AG09319 (cell line): ENCODE measurements around the gene PHF19.

Experiments
- DNase-seq: peaks from one replicate; pipeline ENCODE4 v3.0.0-alpha.2; 2010; ENCODE audit warnings: low read depth; ENCODE audit errors: extremely low read depth
- TF ChIP-seq, protein P1 (sequence below): IDR thresholded peaks from 2 replicates; pipeline ENCODE4 v1.5.1; 2011; ENCODE audit warnings: low read depth, mild to moderate bottlenecking, inconsistent platforms, low read length, moderate library complexity

PHF19 gene

DNA sequence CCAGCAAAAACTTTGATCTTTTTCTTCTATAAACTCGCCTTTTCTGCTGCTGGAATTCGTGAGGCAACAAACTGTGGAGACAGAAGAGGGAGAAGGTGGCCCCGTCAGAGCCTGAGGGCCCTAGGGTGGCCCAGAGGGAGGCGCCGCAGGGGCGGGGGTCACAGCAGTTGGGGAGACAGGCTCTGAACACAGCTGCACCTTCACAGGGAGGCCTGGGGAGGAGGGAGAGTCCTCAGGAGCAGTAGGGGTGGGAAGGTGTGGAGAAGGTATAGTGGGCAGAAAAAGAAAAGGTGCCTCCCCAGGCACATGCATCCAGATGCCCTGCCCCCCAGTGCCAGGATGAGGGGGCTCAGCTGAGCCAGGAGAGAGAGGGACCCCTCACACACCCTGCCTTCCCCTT, 15.1 kb downstream of the PHF19 start:
- DNase-seq = no peak
- TF ChIP-seq, protein P1, sequence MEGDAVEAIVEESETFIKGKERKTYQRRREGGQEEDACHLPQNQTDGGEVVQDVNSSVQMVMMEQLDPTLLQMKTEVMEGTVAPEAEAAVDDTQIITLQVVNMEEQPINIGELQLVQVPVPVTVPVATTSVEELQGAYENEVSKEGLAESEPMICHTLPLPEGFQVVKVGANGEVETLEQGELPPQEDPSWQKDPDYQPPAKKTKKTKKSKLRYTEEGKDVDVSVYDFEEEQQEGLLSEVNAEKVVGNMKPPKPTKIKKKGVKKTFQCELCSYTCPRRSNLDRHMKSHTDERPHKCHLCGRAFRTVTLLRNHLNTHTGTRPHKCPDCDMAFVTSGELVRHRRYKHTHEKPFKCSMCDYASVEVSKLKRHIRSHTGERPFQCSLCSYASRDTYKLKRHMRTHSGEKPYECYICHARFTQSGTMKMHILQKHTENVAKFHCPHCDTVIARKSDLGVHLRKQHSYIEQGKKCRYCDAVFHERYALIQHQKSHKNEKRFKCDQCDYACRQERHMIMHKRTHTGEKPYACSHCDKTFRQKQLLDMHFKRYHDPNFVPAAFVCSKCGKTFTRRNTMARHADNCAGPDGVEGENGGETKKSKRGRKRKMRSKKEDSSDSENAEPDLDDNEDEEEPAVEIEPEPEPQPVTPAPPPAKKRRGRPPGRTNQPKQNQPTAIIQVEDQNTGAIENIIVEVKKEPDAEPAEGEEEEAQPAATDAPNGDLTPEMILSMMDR = no peak

GRCh38 chr9:120860083-120860482, 16.9 kb downstream of the PHF19 start:
- TF ChIP-seq, protein P1 = no peak
- no peak for DNase-seq

- TF ChIP-seq, protein P1 = no peak
- no peak for DNase-seq
These were observed 17.6 kb downstream of the PHF19 start for GRCh38 chr9:120859361-120859760.

DNA sequence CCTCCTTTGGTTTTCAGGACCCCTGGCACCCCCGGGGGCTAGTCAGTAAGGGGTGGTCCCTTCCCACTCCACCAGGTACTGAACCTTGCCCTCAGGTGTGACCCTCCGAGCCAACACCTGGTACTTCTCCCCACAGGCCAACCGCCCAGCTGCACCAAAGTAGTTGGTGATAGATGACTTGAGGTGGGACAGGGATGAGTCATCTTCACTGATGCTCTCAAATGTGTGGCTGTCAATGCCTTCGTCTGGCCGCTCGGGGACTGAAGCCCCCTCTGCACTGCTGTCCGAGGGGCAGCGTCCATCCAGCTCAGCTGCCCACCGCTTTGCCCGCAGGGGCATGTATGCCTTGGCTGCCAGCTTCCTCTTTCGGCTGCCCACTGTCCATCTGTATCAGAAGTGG, 19.1 kb downstream of the PHF19 start:
- TF ChIP-seq, protein P1 = no peak
- DNase-seq = no peak

- DNase-seq = no peak
- TF ChIP-seq, protein P1 = no peak
These were observed 19.5 kb downstream of the PHF19 start for GRCh38 chr9:120857481-120857880.

- no peak for DNase-seq
- TF ChIP-seq, protein P1 = no peak
These were observed 20.3 kb downstream of the PHF19 start for GRCh38 chr9:120856700-120857099.

- TF ChIP-seq, protein P1 = no peak
- no peak for DNase-seq
These were observed 20.9 kb downstream of the PHF19 start for GRCh38 chr9:120855827-120856670.
